NB4 (cell line): ENCODE results near the gene SCAPER.

ENCODE experiments used
- CTCF ChIP-seq: IDR thresholded peaks from one replicate; pipeline ENCODE4 v1.5.1; 2012; ENCODE audit warnings: low read depth, low read length
- MAX ChIP-seq: IDR thresholded peaks from 2 replicates; pipeline ENCODE4 v1.6.1; 2011; ENCODE audit warnings: low read depth, low read length
- POLR2A ChIP-seq: IDR thresholded peaks from 2 replicates; pipeline ENCODE4 v1.6.1; 2011; ENCODE audit warnings: mild to moderate bottlenecking; ENCODE audit not compliant: insufficient read length; ENCODE audit errors: extremely low read depth

GRCh38 chr15:76321602-76322001 lies 583.5 kb downstream of the SCAPER start:
- TF ChIP-seq POLR2A (no peak), CTCF (no peak), MAX (no peak)
